Stimulated activated CD8-positive, alpha-beta memory T cell treated with anti-CD3 and anti-CD28 coated beads, Interleukin-15, amount 100 ng/mL, for 24 hours (primary cell): ENCODE data around the gene CRIP2.

Source experiments
- DNase-seq: peaks from one replicate; pipeline ENCODE4 v3.0.0-alpha.2; 2020; ENCODE audit warnings: low read depth

CRIP2 gene, protein sequence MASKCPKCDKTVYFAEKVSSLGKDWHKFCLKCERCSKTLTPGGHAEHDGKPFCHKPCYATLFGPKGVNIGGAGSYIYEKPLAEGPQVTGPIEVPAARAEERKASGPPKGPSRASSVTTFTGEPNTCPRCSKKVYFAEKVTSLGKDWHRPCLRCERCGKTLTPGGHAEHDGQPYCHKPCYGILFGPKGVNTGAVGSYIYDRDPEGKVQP

DNA sequence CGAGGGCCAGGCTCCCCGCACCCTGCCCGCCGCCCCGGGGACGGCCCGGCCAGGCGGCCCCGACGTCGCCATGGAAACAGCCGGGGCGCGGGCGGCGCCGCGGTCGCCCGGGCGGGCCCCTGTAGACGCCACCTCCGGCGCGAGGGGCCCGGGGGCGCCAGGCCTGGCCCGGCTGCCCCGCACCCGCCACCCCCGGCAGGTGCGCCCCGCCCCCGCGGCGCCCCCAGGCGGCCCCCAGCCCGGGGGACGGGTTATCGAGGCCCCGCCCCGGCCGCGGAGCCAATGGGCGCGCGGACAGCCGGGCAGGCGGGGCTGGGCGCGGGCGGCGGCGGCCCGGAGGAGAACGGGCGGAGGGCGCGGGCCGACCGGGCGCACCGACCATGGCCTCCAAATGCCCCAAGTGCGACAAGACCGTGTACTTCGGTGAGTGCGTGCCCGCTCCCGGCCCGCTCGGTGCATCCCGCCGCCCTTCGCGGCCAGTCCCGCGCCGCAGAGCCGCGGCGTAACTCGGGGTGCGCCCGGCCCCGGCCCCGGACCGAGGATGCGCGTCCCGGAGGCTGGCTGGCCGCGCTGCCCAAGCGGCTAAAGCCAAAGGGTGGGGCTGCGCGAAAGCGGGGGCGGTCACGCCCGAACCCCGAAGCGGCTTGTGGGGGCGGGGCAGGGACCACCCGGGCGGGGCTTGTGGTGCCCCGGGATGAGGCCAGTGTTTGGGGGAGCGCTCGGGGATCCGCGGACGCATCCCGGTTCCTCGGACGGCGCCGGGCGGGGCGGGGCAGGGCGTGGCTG lies at the start of gene CRIP2:
CRIP2 (plus strand) TSS at position 339 of the 786 bp plus-strand sequence; CDS start at position 381, 42 bp downstream.
- DNase-seq = no peak

DNA sequence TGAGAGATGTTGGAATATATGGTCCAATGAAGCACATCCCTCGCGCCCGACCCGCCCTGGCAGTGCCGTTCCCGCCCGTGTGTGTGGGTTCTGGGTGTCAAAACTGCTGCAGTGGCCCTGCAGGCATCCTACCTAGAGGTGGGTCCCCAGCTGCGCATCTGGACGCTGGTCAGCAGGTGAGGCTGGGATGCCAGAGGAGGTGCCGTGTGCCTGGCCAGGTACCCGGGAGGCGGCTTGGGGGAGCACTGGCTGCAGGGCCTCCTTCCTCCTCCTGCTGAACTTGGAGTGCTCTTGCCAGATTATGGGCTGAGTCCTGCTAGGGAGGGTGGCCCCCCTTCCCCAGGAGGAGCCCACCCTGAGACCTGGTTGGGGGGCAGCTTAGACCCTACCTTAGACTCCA lies 49.8 kb upstream of the CRIP2 start:
- DNase-seq = no peak

DNA sequence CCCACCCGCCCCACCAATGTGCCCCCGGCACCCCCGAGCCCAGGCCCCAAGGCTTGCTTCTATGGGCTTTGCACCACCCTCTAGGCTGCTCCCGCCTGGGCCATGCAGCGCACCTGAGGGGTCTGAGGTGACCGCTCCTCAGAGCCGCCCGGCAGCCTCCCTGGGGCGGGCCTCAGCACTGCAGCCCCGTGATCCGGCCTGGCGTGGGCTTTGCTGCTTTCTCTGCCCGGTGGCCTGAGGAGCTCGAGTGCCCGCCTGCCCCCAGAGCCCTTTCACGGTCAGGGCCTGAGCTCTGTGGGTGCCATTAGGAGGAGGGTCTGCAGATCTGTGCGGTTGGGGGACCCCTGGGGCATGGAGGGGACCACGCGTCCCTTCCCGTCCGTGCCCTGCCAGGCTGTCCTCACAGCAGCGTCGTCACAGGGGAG lies 48.8 kb upstream of the CRIP2 start:
- DNase-seq = no peak

DNA sequence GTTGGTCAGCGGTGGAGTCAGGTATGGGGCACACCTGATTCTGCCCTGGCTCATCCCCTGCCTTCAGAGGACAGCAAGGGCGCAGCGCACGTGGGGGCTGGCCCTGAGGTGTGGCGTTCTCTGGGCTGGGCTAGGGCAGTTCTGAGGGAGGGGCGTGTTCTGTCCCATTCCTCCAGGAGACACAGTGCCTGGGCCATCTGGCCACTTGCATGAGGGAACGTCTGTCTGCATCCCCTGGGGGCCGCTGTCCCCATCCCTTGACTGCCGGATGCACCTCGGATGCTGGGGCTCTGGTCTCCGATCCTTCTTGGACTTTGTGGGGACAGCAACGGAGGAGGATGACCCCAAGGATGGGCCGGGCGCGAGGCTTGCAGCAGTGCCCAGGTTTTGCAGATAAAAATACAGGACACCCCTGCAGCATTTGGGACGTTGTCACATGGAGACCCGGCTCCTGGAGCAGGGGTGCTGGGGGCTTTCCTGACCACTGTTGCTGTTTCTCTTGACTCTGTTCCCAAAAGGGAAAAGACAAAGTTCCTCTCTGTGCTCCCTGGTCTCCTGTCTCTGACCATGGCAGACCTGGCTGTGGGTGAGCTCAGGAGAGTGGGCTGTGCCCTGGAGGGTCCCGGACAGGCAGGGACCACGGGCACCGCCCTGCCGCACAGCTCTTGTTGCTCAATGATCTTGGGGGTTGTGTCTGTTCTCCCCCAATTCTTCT lies 48.0 kb upstream of the CRIP2 start:
- DNase-seq = no peak

DNA sequence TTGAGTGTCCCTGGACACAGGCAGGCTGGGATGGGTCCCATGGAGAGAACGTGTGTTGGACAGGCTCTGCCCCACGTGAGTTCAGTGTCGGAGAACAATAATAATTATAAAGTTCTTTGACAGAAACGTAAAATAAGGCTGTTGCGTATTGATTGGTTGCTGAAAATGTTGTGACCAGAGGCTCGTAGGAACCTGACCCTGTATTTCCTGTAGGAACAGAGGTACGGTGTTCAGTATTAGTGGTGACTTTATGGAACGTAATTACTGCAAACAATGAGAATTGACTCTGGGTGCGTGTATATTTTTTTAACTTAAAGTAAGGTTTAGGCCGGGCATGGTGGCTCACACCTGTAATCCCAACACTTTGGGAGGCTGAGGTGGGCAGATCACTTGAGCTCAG lies 47.2 kb upstream of the CRIP2 start:
- no peak for DNase-seq

DNA sequence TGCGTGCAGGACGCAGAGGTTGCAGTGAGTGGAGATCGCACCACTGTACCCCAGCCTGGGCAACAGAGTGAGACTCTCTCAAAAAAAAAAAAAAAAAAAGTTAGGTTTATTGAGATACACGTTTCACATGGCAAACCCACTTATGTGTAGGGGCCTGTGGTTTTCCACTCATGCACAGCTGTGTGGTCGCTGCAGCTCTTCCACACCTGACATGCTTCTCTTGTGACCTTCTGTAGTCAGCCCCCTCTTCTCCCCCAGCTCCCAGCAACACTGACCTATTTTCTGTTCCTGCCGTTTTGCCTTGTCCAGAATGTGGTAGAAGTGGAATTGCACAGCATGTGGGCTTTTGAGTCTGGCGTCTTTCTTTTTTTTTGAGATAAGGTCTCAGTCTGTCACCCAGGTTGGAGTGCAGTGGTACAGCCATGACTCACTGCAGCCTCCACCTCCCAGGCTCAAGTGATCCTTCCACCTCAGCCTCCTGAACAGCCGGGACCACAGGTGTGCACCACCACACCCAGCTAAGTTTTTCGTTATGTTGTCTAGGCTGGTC lies 46.6 kb upstream of the CRIP2 start:
- no peak for DNase-seq

DNA sequence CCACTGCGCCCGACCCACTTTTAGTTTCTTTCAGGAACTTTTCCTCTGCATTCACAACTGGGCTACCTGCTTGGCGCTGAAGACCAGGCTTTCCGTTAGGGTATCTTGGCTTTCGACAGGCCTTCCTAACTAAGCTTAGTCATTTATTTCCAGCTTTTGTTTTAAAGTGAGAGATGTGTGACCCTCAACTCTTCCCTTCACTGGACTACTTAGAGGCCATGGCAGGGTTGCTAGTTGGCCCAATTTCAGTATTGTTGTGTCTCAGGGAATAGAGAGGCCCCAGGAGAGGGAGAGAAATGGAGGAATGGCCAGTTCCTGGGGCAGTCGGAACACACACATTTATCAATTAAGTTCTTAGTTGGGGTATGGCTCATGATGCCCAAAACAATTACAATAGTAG lies 44.6 kb upstream of the CRIP2 start:
- no peak for DNase-seq

DNA sequence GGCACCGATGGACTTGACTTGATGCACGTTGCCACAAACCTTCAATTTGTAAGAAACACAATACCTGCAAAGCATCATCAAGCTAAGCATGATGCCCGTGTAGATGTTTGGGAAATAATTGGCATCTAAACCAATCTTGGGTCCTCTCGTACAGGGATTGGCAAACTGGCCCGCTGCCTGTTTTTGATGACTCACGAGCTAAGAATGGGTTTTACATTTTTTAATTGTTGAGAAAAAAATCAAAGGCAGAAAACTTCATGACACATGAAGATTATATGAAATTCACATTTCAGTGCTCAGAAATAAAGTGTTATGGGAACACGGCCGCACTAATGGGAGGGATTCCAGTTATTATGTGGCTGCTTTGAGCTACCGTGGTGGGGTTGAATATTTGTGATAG lies 44.1 kb upstream of the CRIP2 start:
- DNase-seq = no peak

DNA sequence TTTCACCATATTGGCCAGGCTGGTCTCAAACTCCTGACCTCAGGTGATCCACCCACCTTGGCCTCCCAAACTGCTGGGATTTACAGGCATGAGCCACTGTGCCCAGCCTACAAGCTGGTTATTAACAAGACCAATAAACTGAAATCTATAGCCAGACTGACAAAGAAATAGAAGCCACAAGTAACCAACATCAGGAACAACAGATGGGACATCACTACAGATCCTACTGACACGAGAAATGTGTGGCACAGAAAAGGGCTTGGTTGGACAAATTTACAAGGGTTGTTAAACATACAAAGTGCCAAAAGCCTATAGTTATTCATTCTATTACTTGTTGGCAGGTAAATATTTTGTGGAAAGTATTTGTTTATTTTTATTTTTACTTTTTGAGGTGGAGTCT lies 43.4 kb upstream of the CRIP2 start:
- no peak for DNase-seq

DNA sequence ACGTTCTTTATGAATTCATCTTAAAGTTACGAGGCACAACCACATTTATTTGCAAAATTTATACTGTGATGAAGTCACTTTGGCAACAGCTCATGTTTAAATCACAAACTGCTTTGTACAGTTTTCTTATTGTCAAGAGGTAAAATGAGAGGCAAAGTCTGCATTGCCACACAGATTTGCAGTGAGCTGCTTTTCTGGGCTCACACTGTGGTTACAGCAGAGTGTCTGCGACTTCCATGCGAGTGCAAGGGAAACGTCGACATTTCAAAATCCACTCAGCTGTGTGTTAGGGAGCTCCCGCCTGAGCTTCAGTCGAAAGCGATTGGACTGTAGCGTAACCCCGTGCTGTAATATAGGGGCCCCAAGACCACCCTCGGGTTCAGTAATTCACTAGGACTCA lies 42.0 kb upstream of the CRIP2 start:
- no peak for DNase-seq

DNA sequence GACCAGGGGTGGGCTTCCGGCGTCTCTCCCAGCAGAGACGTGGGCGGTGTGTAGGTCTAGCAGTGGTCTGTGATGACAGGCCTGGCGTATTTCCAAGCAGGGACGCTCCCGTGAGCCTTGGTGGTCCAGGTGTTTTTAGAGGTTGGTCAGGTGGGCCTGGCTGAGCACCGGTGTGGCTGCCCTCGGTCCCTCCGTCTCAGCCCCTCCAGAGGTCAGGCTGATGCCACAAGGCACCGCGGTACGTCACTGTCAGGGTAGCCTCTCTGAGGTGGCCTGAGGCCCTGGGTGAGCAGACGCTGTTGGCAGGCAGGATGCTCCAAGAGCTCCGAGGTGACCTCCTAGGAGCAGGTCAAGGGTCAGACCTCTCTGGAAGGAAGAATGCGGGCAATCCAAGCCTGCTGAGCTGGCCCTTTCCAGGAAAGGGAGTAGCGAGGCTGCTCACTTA lies 41.4 kb upstream of the CRIP2 start:
- DNase-seq = no peak

DNA sequence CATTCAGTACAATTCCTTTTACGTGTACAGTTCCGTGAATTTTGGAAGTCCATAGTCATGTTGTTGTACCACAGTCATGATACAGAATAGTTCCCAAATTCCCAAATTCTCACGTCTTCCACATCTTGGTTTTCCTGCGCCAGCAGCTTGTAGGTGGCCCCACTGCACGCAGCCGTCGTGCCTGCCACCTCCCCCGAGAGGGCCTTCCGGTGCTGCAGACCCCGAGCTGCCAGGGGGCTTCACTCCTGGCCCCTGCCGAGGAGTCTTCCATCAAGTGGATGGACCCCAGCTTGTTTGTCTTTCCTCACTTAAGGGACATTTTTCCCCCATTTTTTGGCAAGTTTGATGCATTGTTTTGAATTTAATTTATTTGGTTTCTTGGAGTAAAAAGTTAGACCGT lies 38.2 kb upstream of the CRIP2 start:
- DNase-seq = no peak

DNA sequence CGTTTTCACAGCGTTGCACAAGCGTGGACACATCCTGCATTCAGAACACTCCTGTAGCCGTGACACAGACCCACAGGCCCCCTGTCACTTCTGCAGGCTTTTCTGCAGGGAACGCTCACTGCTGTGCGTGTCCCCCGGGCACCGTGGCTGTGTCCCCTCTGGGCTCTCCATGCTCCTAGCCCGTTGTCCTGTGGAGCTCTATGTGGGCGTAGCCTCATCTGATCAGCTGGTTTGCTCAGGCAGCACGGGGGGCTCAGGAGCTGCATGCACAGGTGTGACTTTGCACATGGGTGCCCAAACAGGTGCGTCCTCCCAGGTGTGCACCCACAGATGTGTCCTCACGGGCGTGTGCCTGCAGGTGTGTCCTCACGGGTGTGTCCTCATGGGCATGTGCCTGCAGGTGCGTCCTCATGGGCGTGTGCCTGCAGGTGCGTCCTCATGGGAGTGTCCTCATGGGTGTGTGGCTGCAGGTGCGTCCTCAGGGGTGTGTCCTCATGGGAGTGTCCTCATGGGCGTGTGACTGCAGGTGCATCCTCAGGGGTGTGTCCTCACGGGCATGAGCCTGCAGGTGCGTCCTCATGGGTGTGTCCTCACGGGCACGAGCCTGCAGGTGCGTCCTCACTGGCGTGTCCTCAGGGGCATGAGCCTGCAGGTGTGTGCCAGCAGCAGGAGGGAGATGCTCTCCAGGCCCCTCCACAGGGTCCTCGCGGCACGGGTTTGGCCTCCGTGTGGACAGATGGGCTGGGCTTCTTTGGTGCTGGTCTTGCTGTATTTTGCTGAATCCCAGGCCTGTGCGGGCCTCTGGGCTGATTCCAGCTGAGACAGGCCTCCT lies 37.5 kb upstream of the CRIP2 start:
- DNase-seq = no peak

DNA sequence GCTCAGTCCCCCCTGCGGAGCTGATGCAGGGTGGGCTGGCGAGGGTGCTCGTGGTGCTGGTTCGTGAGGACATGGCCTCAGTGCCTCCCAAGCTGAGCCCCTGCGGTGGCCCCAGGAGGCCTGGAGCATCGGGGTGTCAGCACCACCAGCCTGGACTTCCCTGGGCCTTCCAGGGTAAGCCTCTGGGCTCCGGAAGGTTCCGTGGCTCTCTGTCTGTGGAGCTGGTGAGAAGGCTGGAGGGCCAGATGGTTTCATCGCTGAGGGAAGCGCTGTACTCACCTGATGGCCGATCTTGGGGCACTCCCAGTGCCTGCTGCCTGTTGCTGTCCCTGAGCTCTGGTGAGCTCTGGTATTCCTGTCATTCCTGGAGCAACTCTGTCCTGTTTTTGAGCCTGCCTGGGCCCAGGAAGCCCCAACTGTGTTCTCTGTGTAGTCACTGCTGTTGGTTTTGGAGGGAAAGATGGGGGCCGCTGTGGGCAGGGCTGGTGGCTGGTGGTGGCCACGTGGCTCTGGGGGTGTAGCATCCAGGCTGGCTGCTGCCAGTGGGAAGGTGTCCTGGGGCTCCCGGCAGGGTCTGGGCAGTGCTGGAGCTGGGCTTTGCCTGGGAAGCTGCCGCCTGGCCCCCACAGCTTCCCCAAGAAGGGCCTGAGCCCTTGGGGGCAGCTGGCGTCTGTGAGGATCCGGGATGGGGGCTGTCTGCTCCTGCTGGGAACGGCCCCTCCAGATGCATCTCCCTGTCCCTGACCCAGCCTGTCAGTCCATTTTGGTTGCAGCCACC lies 36.7 kb upstream of the CRIP2 start:
- DNase-seq = no peak

DNA sequence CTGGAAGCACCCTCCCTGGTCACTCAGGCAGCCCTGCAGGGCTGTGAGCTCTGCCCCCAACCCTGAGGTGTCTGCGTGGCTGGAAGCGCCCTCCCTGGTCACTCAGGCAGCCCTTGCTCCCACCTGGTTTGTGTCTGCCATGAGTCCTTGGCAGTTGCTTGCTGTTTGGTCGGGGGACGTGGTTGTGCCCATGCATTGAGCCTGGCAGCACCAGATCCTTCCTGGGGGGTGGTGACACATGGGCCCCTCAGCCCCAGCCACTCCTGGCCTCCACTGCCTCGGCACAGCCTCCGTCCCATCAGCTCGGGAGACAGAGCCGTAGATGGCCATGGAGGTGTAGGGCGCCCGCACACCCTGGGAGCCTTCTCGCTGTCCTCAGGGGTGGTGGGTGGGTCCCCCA lies 35.4 kb upstream of the CRIP2 start:
- no peak for DNase-seq

DNA sequence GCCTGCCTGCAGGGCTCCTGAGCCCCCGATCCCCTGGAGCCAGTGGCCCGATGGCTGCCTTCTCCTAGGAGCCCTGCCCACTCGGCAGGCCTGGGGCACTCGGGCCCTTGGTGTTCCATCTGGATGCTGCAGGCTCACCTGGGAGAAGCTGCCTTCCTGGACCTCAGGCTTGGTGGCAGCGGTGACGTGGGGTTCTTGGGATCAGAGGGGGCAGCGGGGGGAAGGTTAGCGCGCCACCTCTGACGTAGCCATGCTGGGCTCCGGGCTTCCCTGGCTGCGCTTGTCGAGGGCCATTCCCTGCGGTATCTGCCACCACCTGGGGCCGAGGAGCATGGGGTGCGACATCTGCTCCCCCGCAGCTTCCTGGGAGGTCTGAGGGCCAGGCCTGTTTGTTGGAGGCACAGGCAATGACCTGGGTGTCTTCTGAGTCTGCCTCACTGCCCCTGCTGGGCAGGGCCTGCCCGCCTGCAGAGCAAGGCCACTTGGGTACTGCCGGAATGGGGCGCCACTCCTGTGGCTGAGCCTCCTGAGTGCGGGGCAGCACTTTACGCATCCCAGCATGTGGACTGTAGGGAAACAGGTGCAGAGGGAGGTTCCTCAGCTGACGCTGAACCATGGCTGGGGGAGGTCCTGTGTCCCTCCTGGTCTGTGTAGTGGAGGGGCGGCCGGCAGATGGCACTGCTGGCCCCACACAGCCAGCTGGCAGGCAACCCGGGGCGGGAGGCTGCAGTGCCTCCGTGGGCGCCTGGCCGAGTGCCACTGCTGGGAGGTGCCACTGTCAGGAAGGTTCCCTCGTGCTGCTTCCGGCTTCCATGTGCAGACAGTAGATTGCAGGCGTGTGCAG lies 34.7 kb upstream of the CRIP2 start:
- DNase-seq = no peak

DNA sequence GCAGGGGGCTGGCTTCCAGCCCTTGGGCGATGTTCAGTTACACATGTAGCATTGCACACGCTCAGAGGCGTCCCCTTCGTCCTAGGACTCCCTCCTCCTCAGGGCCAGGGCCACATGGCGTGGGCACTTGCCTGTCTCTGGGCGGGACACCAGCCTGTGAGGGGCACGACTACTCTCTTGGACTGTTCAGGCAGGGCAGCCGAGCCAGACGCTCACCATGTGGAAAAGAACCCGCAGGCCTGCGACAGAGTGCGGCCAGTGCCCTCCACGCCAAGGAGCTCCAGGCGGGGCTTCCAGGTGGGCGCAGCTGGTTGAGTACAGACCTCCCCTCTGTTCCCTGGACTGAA lies 34.1 kb upstream of the CRIP2 start:
- no peak for DNase-seq

DNA sequence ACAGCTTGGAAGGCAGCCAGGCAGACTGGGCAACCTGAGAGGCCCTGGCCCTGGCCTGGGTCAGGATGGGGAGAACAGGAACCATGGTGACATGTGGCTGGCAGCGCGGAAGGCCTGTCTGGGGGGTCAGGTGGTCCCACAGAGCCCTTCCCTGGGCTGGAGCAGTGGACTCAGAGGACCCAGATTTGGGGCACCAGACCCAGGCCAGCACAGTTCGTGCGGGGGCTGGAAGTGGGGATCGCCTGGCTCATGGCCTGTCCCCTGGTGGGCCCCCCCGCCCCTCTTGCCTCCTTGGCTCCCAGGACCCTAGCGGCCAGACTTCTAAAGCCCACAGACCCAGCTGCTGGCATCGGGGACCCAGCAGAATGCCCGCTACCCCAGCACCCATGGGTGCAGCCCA lies 33.6 kb upstream of the CRIP2 start:
- no peak for DNase-seq

DNA sequence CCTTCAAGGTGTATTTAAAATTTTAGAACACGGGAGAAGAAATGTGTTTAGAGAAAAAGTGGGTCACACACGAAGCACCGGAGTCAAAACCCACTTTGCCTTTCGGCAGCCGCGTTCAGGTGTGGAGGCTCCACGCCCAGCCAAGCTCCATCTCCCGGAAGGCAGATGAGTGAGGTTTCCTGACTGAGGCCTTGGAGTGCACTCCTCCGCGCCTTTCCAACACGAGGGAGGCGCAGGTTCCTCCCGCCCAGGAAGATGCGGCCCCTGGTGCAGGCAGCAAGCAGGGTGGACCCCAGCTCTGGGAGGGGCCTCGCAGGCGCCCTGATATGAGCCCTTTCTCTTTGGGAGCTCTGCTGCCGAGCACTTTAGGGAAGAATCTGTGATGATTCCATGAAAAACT lies 32.5 kb upstream of the CRIP2 start:
- DNase-seq = no peak

DNA sequence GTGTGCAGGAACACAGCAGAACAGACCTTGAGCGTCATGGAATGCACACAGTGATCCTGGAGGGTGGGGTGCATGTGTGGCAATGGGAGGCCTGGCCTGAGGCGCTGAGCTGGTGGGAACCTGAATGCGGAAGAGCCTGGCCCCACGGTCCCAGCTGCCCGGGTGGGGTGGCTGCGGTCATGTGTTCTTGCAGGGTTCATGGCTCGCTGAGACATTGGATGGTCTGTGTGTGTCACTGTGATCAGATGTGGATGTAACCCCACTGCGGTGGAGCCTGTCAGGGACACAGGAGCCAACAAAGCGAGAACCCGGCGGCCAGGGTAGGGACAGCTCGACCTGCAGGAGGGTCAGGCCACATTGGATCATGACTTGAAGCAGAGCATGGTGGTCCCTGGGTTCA lies 31.8 kb upstream of the CRIP2 start:
- DNase-seq = no peak
